Dedifferentiated amniotic fluid mesenchymal stem cell (primary cell): ENCODE measurements around the gene PCBP3.
"Not testable (repeated sequence)": the region's sequence is repeated elsewhere in the genome, so short reads cannot be mapped to it uniquely, and the experiment has no call there.

ENCODE experiments used
- DNase-seq: peaks from one replicate; pipeline ENCODE4 v3.0.0-alpha.2; 2016; ENCODE audit errors: extremely low spot score

PCBP3 gene

DNA sequence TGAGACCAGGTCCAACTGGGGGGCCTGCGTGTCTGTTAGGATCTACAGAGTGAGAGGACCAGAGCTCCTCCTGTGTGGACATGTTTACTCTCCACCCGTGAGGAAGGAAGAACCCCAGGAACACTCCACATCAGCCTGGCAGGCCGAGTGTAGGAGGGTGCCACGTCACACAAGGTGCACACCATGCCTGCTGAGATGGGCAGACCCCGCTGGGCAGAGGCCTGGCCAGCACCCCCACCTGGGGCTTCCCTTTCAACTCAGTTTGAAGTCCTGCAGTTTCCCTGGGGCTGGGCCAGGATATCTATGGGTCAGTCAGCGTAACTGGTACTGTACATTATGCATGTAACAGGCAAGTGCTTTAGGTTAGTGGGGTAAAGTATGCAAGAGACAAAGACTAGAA is 30.1 kb upstream of the PCBP3 start:
- DNase-seq, result no peak

DNA sequence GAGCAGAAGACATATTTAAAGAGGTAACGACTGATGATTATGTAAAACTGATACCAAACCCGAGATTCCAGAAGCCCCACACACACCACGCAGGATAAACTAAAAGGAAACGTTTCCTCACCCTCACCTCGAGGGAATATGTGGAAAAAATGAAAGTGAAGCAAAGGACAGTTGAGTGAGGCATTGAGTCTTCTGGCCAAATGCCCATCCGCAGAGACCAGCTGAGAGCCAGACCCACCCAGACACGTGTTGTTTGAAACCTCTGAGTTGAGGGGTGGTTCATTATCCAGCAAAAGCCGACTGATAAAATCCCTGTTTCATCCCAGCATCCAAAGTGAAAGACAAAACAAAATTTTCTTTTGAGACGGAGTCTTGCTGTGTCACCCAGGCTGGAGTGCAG is 29.6 kb upstream of the PCBP3 start:
- DNase-seq, result no peak

DNA sequence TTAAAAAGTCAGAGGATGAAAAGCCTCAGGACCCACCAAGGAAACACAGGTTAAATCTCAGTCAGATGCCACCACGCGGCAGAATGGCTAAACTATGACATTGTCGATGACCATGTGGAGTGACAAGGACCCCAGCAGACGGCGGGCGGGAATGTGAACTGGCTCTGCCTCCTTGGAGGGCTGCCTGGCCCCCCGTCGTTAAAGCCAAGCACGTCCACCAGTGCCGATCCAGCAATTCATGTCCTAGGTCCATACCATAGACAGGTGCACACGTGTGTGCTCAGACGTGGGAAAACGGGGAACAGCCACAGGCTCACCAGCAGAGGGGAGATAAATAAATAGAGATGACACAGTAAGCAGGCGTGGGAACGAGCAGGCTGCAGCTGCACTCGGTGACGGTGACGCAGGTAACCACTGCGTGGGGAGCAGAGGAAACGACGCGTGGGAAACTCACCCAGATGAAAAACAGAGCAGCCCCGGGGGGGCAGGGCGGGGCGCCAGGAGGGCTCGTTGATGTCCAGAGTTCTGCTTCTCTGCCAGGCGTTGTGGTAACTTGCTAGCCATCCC is 28.3 kb upstream of the PCBP3 start:
- no peak for DNase-seq

DNA sequence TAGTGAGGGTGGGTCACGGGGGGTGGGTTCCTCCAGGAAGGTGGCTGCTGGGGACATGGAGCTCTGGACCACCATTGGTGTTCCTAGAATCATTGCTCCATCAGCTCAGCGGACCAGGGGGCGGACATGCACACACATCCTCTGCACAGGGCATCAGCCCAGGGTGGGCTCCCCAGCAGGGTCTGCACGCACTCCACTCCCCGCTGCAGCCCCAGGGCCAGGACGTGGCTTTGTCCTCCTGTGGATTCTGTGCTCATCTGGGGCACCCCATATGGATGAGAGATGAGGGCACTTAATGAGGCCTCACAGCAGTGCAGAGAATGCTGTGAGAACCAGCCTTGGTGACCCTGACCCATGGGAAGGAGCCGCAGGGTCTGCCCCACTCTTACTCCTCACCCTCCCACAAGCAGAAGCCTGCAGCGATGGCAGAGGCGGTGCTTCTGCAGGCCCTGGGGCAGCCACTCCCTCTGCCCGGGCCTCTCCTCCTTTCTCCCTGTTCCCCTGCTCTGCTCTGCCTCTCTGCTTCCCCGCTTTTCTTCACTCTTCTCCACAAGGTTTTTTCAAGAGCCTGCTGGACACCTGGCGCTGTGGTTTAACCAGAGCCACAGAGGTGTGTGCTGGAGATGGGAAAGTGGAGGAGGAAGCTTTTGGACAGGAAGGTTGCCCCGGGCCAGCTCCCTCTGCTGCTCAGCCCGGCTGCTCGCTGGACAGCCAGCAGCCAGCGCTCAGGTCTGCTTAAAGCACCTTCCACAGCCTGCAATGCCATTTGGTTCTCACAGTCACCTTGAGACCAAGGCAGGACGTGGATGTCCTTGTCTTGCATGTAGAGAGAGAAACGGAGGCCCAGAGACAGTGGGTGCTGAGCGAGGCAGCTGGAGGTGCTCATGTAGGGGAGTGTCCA is 26.3 kb upstream of the PCBP3 start:
- DNase-seq, result no peak

DNA sequence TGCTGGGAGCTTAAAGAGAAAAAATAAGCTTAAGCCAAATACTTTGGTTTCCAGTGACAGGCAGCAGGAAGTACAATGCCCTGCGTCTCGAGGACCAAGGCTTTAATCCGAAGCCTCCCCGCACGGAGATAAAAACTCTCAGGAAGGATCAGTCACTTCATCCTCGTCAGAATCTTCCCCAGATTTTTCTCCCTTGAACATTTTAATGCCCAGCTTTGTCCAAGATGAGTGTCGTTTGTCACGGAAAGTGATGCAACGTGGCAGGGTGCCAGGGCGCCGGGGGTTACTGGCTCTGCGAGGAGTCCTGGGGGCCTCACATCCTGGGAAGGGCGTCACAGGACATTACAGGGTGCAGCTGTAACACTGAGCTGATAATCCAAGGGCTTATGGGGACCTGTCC is 25.2 kb upstream of the PCBP3 start:
- no peak for DNase-seq

DNA sequence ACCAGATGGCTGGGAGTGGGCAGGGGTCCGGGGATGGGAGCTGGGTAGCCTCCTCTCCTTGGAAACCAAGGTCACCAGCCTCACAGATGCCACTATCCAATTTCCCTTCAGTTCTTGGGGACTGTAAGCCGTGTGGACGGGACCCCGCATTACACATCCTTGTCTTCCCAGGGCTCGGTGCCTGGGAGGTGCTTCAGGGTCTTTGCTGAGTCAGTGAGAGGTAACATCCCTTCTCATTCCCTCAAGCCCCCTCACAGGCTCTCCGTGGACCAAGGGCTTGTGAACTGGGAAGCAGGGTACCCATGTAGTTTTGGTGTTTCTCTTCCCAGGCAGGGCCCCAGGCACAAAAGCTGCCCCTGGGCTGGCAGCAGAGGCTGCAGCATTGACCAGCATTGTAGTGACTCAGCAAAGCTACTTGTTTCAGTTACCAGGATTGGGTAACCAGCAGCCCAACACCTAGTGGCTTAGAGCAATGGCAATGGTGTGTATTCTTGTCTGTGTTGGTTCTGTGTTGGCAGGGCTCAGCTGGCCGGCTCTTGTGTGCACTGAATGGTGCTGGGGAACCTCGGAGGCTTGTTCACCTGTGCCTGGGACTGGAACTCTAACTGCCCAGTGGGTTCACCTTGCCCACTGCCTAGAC is 24.6 kb upstream of the PCBP3 start:
- no peak for DNase-seq

DNA sequence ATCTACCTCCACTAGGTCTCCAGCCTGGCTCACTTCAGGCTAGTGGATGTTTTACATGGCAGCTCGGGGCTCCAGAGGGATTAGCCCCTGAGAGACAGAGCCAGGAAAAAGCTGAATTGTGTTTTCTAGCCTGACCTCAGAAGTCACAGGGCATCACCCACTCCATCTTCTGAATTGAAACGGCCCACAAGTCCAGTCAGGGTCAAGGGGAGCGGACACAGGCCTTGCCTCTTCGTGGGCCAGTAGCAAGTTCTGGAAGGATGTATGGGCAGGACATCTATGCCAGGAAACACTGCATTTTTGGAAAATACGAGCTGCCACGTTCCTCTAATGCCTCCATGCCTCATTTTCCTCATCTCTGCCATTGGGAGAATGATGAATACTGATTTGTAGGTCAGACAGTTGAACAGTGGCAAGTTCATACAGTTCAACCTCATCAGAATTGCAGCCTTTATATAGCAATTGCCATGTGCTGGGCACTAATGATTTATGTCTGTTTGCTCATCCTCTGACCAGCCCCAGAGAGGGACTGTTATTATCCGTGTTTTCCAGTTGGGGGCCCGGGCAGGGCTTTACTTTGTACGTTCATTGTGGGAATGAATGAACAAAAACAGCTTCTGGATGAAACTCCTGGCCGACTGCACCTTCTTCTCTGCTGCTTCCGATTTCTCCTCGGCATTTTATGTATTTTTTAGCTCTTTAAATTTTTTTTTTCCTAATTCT is 23.2 kb upstream of the PCBP3 start:
- DNase-seq, result no peak

DNA sequence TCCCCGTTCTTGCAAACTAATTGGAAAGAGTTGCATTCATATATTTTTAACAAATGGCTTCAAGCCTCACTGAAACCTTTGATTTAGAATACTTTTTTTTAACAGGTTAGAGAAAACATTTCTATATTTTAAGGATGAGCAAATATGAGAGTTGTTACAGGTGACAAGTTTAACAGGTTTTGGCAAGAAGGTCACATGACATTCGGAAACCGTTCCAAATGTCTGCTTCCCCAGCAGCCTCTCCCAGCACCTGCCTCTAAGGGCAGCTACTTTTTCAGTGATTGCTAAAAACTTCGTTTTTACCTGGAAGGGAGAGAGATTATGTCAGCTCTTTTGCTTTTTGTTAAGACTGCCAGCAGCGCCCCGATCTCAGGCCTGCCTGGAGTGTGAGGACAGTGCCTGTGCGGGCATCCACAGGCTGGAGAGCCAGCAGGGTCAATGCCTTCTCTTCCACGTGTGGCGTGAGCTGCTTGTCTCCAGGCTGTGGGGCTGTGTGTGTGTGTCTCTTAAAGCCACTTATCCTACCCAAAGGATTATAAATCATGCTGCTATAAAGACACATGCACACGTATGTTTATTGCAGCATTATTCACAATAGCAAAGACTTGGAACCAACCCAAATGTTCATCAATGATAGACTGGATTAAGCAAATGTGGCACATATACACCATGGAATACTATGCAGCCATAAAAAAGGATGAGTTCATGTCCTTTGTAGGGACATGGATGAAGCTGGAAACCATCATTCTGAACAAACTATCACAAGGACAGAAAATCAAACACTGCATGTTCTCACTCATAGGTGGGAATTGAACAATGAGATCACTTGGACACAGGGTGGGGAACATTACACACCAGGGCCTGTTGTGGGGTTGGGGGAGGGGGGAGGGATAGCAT is 21.8 kb upstream of the PCBP3 start:
- not testable (repeated sequence) for DNase-seq

DNA sequence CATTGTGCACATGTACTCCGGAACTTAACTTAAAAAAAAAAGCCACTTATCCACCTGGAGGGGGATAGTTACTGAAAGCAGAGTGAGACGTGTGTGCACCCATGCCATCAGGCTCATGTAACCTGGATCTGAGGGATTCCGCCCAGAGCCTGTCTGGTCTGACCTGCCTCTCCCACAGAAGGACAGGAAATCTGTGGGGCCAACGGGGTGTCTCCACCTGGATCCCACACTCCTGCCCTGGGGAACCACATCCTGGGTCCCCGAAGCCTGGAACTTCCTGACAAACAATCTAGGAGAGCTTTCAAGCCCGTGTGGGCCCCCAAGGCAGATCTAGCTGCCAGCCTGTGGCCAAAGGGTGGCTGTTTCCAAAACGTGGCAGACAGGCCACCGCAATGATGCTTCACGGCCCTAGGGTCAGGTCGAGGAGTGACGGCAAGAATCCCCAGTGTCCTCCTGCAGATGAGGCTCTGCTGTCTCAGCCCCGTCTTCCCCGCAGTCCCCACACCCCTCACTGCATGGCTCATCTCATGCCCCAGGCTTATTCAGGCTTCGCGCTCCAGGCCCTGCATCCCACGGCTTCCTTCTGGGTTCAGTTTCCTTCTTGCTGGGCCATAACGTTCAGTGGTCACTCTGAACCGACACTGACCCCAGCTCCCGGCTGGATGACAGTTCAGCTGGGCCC is 21.0 kb upstream of the PCBP3 start:
- no peak for DNase-seq

DNA sequence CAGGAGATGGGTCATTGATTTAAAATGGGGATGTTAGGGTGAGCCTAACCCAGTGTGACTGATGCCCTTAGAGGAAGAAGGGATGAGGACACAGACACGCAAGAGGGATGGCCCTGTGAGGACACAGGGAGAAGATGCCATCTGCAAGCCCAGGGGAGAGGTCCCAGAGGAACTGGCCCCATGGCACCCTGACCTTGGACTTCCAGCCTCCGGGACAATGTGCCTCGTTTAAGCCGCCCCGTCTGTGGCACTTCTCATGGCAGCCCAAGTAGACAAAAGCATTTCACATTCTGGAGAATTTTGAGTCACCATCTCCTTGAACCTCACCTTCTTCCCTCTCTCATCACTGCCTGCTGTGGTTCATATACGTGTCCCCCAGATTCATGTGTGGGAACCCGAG is 20.1 kb upstream of the PCBP3 start:
- DNase-seq, result no peak

DNA sequence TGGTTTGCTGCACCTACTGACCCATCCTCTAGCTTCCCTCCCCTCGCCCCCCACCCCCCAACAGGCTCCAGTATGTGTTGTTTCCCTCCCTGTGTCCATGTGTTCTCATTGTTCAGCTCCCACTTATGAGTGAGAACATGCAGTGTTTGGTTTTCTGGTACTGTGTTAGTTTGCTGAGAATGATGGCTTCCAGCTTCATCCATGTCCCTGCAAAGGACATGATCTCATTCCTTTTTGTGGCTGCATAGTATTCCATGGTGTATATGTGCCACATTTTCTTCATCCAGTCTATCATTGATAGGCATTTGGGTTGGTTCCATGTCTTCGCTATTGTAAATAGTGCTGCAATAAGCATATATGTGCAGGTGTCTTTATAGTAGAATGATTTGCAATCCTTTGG is 17.4 kb upstream of the PCBP3 start:
- DNase-seq, result not testable (repeated sequence)

DNA sequence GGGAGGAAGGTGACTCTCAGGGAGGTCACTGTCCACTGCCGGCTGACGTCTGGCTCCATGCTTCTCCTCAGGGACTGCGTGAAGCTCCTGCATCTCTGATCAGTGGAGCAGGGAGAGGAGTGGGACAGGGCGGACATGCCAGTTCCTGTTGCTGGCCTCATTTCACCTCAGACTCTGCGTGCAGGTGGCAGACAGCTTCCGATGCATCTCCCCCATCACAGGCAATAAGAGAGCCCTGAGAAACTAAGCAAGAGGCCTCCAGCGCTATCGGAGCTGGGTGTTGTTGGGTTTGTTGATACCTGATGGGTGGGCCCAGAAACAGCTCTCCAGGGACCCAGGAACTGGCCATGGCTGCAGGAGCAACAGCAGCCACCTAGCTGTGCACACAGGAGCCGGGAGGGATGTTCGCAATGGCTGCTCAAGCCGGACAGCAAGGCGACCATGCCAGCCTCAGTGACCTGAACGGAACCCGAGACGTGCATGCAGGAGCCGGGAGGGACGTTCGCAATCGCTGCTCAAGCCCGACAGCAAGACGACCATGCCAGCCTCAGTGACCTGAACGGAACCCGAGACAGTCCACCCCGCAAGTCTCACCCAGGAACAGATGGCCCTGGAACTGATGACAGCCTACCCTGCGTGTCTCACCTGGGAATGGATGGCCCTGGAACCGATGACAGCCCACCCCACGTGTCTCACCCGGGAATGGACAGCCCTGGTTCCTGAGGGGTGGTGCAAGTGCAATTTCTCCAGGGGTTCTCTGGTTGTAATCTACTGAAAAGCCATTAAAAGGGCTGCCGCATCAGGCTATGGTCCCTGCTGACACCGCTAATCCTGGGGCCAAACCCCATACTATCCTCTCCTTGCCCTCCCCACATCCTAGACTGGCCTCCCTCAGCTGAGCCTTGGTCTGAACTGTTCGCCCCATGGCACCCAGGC is 14.2 kb upstream of the PCBP3 start:
- DNase-seq, result no peak

DNA sequence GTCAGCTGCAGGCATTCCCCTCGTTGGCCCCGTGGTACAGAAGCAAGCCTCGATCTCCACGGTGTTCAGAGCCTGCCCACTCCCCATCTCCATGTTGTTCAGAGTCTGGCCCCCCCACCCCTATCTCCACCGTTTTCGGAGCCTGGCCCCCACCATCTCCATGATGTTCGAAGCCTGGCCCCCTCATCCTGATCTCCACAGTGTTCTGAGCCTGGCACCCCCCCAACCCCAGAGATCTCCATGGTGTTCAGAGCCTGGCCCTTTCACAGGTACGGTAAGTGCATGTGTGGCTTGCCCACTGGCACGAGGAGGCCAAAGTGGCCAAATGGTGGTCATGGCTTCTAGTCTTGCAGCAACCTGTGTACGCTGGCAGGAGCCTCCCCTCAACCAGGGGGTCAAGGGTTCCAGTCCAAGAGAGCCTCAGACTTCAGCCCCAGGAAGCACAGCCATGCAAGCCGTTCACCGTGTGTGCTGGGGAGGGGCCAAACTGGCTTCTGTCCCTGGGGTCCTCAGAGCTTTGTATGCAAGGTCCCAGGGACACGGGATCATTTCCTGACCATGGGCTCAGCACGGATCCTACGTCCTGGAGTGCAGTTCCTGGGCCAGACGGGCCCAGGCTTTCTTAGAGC is 13.3 kb upstream of the PCBP3 start:
- no peak for DNase-seq

DNA sequence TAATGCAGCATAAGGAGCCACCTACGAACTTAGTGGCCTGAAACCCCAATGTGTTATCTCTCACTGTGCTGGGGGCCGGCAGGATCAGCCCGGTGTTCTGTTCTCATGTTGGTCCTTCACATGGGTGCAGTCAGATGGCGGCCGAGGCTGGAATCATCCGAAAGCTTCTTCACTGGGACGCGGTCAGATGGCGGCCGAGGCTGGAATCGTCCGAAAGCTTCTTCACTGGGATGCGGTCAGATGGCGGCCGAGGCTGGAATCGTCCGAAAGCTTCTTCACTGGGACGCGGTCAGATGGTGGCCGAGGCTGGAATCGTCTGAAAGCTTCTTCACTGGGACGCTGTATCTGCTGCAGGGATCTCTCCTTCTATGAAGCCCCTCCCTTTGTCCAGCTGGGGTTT is 12.6 kb upstream of the PCBP3 start:
- DNase-seq, result no peak

DNA sequence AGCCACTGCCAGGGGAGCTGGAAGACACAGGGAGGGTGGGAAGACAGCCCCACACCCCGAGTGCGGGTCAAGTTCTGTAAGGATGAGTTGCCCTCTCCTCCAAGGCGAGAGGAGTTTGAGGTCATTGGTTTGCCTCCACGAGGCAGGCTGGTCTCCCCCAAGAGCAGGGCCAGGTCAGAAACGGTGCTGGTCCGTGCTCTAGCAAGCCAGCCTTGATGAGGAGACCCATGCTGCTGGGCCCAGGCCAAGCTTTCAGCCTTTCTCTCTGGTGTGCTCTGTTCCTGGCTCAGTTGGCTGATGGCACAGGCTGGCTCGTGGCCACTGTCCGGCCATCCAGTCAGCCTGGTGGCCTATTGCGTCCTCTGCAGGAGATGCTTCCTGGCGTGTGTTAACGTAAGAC is 12.0 kb upstream of the PCBP3 start:
- DNase-seq, result no peak

DNA sequence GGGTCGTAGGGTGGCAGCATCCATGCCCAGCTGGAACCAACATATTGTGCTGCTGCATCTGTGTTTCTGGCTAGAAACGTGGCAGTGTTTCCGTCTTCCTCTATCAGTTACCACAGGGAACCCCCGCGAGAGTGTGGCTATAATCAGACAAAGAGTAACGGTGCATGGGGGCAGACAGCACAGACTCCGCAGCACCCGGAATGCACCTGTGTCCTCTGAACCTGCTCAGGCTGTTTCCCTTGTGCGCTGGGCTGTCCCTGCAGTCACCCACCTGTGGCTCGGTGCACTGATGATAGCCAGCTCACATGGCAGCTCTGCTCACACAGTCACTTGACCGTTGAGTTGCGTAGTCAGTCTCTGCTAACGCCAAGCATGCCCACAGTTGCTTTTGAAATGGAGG is 11.4 kb upstream of the PCBP3 start:
- DNase-seq, result no peak

DNA sequence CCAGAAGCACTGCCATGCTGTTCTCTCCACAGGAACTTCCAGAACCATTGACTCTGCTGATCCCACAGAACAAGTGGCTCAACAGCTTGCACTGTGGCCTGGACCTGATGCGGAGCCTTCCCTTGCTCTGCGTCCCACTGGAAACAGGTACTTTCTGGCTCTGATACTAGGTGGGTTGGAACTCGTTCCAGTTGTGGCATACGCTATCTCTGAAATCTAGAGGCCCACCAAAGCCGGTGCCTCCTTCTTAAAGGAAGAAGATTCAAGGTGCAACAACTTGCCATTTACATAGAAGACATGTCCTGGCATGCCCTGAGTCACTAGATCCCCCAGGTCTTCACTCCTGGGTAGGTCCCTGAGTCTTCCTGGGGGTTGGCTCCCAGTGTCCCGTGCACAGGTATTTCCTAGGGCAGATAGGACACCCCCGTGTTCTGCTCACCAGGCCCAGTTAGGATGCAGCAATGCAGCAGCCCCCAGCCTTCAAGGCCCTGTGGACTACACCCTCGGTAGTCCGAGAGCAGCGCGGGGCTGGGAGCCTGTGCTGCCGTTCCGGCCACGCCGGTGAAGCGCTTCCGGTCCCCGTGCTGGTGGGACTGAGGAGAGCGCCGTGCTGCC is 10.8 kb upstream of the PCBP3 start:
- DNase-seq, result no peak

DNA sequence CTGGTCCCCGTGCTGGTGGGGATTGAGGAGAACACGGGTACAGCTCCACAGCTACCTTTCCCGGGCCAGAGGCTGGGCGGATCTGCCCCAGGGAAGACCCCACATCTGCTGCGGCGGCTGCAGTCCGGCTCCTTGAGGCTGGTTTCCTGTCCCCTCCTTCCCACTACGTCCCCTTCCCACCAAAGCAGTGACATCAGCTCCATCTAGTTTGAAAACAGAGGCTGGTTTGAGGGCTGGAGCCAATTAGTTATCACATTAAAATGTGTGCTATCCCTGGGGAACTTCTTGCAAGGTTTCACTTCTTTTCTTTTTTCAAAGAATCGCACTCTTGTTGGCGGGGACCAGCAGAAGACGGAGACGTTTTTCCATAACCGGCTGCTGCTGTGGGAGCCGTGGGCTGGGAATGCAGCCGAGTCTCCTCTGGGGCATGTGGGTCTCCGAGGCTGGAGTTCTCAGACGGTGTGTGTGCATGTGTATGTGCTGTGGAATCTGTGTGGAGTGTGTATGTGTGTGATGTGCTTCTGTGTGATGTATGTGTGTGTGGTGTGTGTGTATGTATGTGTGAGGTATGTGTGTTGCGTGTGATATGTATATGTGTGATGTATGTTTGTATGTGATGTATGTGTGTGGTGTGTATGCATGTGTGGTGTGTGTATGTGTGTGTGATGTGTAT is 8.9 kb upstream of the PCBP3 start:
- no peak for DNase-seq
